Liver (tissue), 9 donors: Measurements from ENCODE around the gene ANXA8L1. TPM values are rescaled to one million over a fixed set of nuclear protein-coding genes. Genes with fewer than 3 reads are reported as not detected.
"Not testable (repeated sequence)": the region's sequence is repeated elsewhere in the genome, so short reads cannot be mapped to it uniquely, and the experiment has no call there.

Source experiments
- DNase-seq: peaks from one replicate; pipeline ENCODE4 v3.0.0-alpha.2; 2017; ENCODE audit warnings: low spot score
- H3K27ac ChIP-seq, 2 donors: one replicate each; pipeline ENCODE4 v1.7.0; 2013; ENCODE audit warnings: inconsistent platforms in 2 of 2, low read length in 2 of 2, control low read depth in 1 of 2, low read depth in 1 of 2, mild to moderate bottlenecking in 1 of 2
- H3K27me3 ChIP-seq, 4 donors: one replicate each; pipeline versions ENCODE4 v1.6.1 to v1.7.0; 2013; ENCODE audit warnings: low read length in 3 of 4, inconsistent platforms in 1 of 4, mild to moderate bottlenecking in 1 of 4, moderate library complexity in 1 of 4; ENCODE audit not compliant: control insufficient read depth in 4 of 4, insufficient read depth in 4 of 4
- H3K36me3 ChIP-seq, 4 donors: one replicate each; pipeline versions ENCODE4 v1.6.1 to v1.7.0; 2013; ENCODE audit warnings: low read length in 3 of 4, mild to moderate bottlenecking in 3 of 4, low read depth in 1 of 4, moderate library complexity in 1 of 4; ENCODE audit not compliant: control insufficient read depth in 4 of 4, insufficient read depth in 3 of 4
- H3K4me1 ChIP-seq, 4 donors: one replicate each; pipeline versions ENCODE4 v1.6.1 to v1.7.0; 2013; ENCODE audit warnings: low read length in 3 of 4, mild to moderate bottlenecking in 3 of 4, moderate library complexity in 1 of 4; ENCODE audit not compliant: control insufficient read depth in 4 of 4, insufficient read depth in 4 of 4
- H3K4me3 ChIP-seq, 3 donors: one replicate each; pipeline versions ENCODE4 v1.6.1 to v1.7.0; 2013; ENCODE audit warnings: low read length in 3 of 3, control low read depth in 1 of 3, low read depth in 1 of 3, mild to moderate bottlenecking in 1 of 3
- H3K9ac ChIP-seq, 2 donors: one replicate each; pipeline ENCODE4 v1.7.0; 2013; ENCODE audit warnings: low read length in 2 of 2, mild to moderate bottlenecking in 2 of 2, moderate library complexity in 2 of 2, control low read depth in 1 of 2, low read depth in 1 of 2
- H3K9me3 ChIP-seq, 4 donors: one replicate each; pipeline versions ENCODE4 v1.6.1 to v1.7.0; 2013; ENCODE audit warnings: low read length in 3 of 4; ENCODE audit not compliant: control insufficient read depth in 4 of 4
- ATF3 ChIP-seq: IDR thresholded peaks from 2 replicates; pipeline ENCODE4 v1.6.1; 2016; ENCODE audit warnings: antibody characterized with exemption
- CTCF ChIP-seq: fragments of 150-350 bp; IDR thresholded peaks from 2 replicates; pipeline ENCODE4 v1.5.1; 2017; ENCODE audit warnings: improper control_type of control experiment, low read depth, low read length; ENCODE audit not compliant: missing input control
- EGR1 ChIP-seq, 2 donors: IDR thresholded peaks; 2 replicates each; pipeline ENCODE4 v1.6.1; 2016 to 2018; ENCODE audit warnings: antibody characterized with exemption in 2 of 2, low read depth in 2 of 2
- FOXA1 ChIP-seq: IDR thresholded peaks from 2 replicates; pipeline ENCODE4 v1.6.1; 2016; ENCODE audit warnings: antibody characterized with exemption
- FOXA2 ChIP-seq: IDR thresholded peaks from 2 replicates; pipeline ENCODE4 v1.6.1; 2016; ENCODE audit warnings: antibody characterized with exemption
- GABPA ChIP-seq, 2 donors: IDR thresholded peaks in 1 of 2; conservative IDR thresholded peaks in 1 of 2; 2 replicates each; pipeline ENCODE4 v1.6.1; 2016; ENCODE audit warnings: antibody characterized with exemption in 2 of 2, mild to moderate bottlenecking in 1 of 2, moderate library complexity in 1 of 2
- HNF4A ChIP-seq, 2 donors: conservative IDR thresholded peaks; 2 replicates each; pipeline ENCODE4 v1.6.1; 2016; ENCODE audit warnings: antibody characterized with exemption in 2 of 2, mild to moderate bottlenecking in 2 of 2
- HNF4G ChIP-seq: IDR thresholded peaks from 2 replicates; pipeline ENCODE4 v1.6.1; 2016; ENCODE audit warnings: antibody characterized with exemption
- JUND ChIP-seq, 2 donors: IDR thresholded peaks; 2 replicates each; pipeline ENCODE4 v1.6.1; 2016; ENCODE audit warnings: antibody characterized with exemption in 2 of 2
- MAX ChIP-seq: IDR thresholded peaks from 2 replicates; pipeline ENCODE4 v1.6.1; 2016; ENCODE audit warnings: antibody characterized with exemption
- NR2F2 ChIP-seq: IDR thresholded peaks from 2 replicates; pipeline ENCODE4 v1.6.1; 2016; ENCODE audit warnings: antibody characterized with exemption
- RAD21 ChIP-seq, 2 donors: IDR thresholded peaks; 2 replicates each; pipeline ENCODE4 v1.6.1; 2016; ENCODE audit warnings: antibody characterized with exemption in 2 of 2, mild to moderate bottlenecking in 2 of 2
- REST ChIP-seq: IDR thresholded peaks from 2 replicates; pipeline ENCODE4 v1.6.1; 2016; ENCODE audit warnings: antibody characterized with exemption, mild to moderate bottlenecking
- RXRA ChIP-seq, 2 donors: IDR thresholded peaks; 2 replicates each; pipeline ENCODE4 v1.6.1; 2017 to 2018; ENCODE audit warnings: antibody characterized with exemption in 2 of 2, mild to moderate bottlenecking in 1 of 2
- SP1 ChIP-seq: IDR thresholded peaks from 2 replicates; pipeline ENCODE4 v1.6.1; 2018; ENCODE audit warnings: antibody characterized with exemption, mild to moderate bottlenecking
- TAF1 ChIP-seq: conservative IDR thresholded peaks from 2 replicates; pipeline ENCODE4 v1.6.1; 2016; ENCODE audit warnings: antibody characterized with exemption, mild to moderate bottlenecking
- YY1 ChIP-seq: IDR thresholded peaks from 2 replicates; pipeline ENCODE4 v1.6.1; 2016; ENCODE audit warnings: antibody characterized with exemption, mild to moderate bottlenecking
- ZBTB33 ChIP-seq: IDR thresholded peaks from 2 replicates; pipeline ENCODE4 v1.6.1; 2016; ENCODE audit warnings: antibody characterized with exemption
- WGBS: extraction: QIAGEN DNeasy Blood & Tissue Kit; methylation state at CpG from one replicate; pipeline ENCODE4 v1.1.7; 2013; 5-methylcytosine and 5-hydroxymethylcytosine counted together
- polyA plus RNA-seq, 2 donors: library from polyadenylated mRNA; stranded (reverse) in 1 of 2; unstranded in 1 of 2; fragments of 200-250 nt in 1 of 2; fragments of >200 nt in 1 of 2; fragmentation: Nextera tagmentation in 1 of 2; extraction: Ambion mirVana in 1 of 2; gene quantifications; one replicate each; pipeline versions ENCODE4 v1.2.1 to v1.2.3, GENCODE V29; 2013 to 2015
- total RNA-seq, 2 donors: library from RNA; depleted of rRNA; stranded (reverse); fragments of >200 nt; gene quantifications; one replicate each; pipeline ENCODE4 v1.2.3, GENCODE V29; 2014
- donor health status: healthy.
- donor health status: healthy.
- donor health status: healthy.
- donor health status: healthy.
- donor health status: healthy.

The ANXA8L1 gene
- total and polyA plus RNA-seq, 4 donors, result 0.09 to 3.0 (median 0.64) TPM

GRCh38 chr10:46330894-46331293, 44.7 kb upstream of the ANXA8L1 start:
- Histone ChIP-seq H3K9me3 (no peaks in the 10 kb centered on the region), H3K27me3 (peaks cover 0 to 3% (median 0%) of the 10 kb centered on the region in 4 donors), H3K27ac (no peak overlapping the region), H3K4me3 (no peak overlapping the region), H3K9ac (no peak overlapping the region), H3K4me1 (no peaks in the 10 kb centered on the region), H3K36me3 (no peaks in the 10 kb centered on the region)
- no peak for TF ChIP-seq GABPA (IDR thresholded peaks at IDR 0.05 in 1 of 2, conservative IDR thresholded peaks at IDR 0.05 in 1 of 2)
- no peak for TF ChIP-seq ZBTB33
- no peak for TF ChIP-seq EGR1 (IDR thresholded peaks at IDR 0.05; ENCODE audit: low read depth in 2 of 2)
- no peak for TF ChIP-seq ATF3
- no peak for TF ChIP-seq RAD21 (IDR thresholded peaks at IDR 0.05)
- no peak for TF ChIP-seq HNF4A (conservative IDR thresholded peaks at IDR 0.05)
- no peak for TF ChIP-seq REST
- TF ChIP-seq MAX, result no peak
- TF ChIP-seq SP1, result no peak
- no peak for TF ChIP-seq NR2F2
- TF ChIP-seq YY1, result no peak
- no peak for TF ChIP-seq FOXA1
- no peak for TF ChIP-seq TAF1
- no peak for TF ChIP-seq HNF4G
- TF ChIP-seq CTCF, result no peak
- no peak for TF ChIP-seq FOXA2
- TF ChIP-seq RXRA (IDR thresholded peaks at IDR 0.05), result no peak
- TF ChIP-seq JUND (IDR thresholded peaks at IDR 0.05), result no peak
- no peak for DNase-seq
- 80% methylated on average over 3 of the region's 3 CpGs for whole genome bisulfite sequencing

GRCh38 chr10:46365484-46365883, 10.1 kb upstream of the ANXA8L1 start:
- H3K4me3 ChIP-seq, H3K9me3 ChIP-seq, H3K27ac ChIP-seq, H3K4me1 ChIP-seq, DNase-seq, H3K9ac ChIP-seq, H3K27me3 ChIP-seq, H3K36me3 ChIP-seq: not testable (repeated sequence)
- 71% methylated on average over 3 of the region's 4 CpGs for WGBS

GRCh38 chr10:46367209-46367608, 8.4 kb upstream of the ANXA8L1 start:
- H3K9ac ChIP-seq, H3K9me3 ChIP-seq, H3K4me3 ChIP-seq, H3K36me3 ChIP-seq, H3K4me1 ChIP-seq, H3K27me3 ChIP-seq, H3K27ac ChIP-seq, DNase-seq: not testable (repeated sequence)
- 78% methylated on average over 2 of the region's 5 CpGs for whole genome bisulfite sequencing

GRCh38 chr10:46367666-46368240, 7.8 kb upstream of the ANXA8L1 start:
- H3K27me3 ChIP-seq, H3K9me3 ChIP-seq, DNase-seq, H3K27ac ChIP-seq, H3K4me3 ChIP-seq, H3K4me1 ChIP-seq, H3K36me3 ChIP-seq, H3K9ac ChIP-seq: not testable (repeated sequence)
- 86% methylated on average over 6 of the region's 8 CpGs for WGBS
